Tibial nerve (tissue), 4 donors: Measurements from ENCODE around the gene ING5. TPM values are rescaled to one million over a fixed set of nuclear protein-coding genes. Genes with fewer than 3 reads are reported as not detected.

ENCODE experiments used
- DNase-seq, 2 donors: peaks; one replicate each; pipeline ENCODE4 v3.0.0-alpha.2; 2019; ENCODE audit warnings: low spot score in 2 of 2
- H3K27ac ChIP-seq, 4 donors: fragments of 200-600 bp; sonication (generic) in 3 of 4; one replicate each; pipeline ENCODE4 v1.5.1; 2017 to 2019; ENCODE audit warnings: mild to moderate bottlenecking in 1 of 4
- H3K27me3 ChIP-seq, 2 donors: fragments of 200-600 bp; sonication (generic) in 1 of 2; one replicate each; pipeline versions ENCODE4 v1.5.1 to v1.6.0; 2017 to 2019
- H3K36me3 ChIP-seq, 3 donors: fragments of 200-600 bp; sonication (generic); one replicate each; pipeline ENCODE4 v1.5.1; 2018 to 2019
- H3K4me1 ChIP-seq, 4 donors: fragments of 200-600 bp; sonication (generic) in 3 of 4; one replicate each; pipeline ENCODE4 v1.5.1; 2017 to 2019
- H3K4me3 ChIP-seq, 4 donors: fragments of 200-600 bp; sonication (generic) in 3 of 4; one replicate each; pipeline ENCODE4 v1.5.1; 2017 to 2019; ENCODE audit warnings: mild to moderate bottlenecking in 1 of 4, moderate library complexity in 1 of 4
- H3K9me3 ChIP-seq, 4 donors: fragments of 200-600 bp; sonication (generic) in 3 of 4; one replicate each; pipeline ENCODE4 v1.5.1; 2017 to 2019
- EP300 ChIP-seq, 2 donors: sonication (generic); formaldehyde crosslinking; IDR thresholded peaks; one replicate each; pipeline ENCODE4 v1.6.1; 2017; ENCODE audit warnings: antibody characterized with exemption in 2 of 2, mild to moderate bottlenecking in 1 of 2
- POLR2A ChIP-seq, 2 donors: fragments of 450-650 bp; IDR thresholded peaks; one replicate each; pipeline ENCODE4 v1.6.1; 2017; ENCODE audit warnings: antibody characterized with exemption in 2 of 2, mild to moderate bottlenecking in 2 of 2, moderate library complexity in 2 of 2
- WGBS, 2 donors: methylation state at CpG; one replicate each; pipeline ENCODE4 v1.1.5; 2018; 5-methylcytosine and 5-hydroxymethylcytosine counted together
- total RNA-seq, 4 donors: library from RNA; depleted of rRNA; stranded (reverse); fragments of >200 nt; gene quantifications; one replicate each; pipeline ENCODE4 v1.1.0, GENCODE V29; 2016
- TF ChIP-seq, protein P1 (sequence below), 5 experiments: fragments of 200-600 bp in 3 of 5; fragments of 450-650 bp in 2 of 5; sonication (generic) in 3 of 5; IDR thresholded peaks; one replicate each; pipeline ENCODE4 v1.5.1; 2016 to 2019; ENCODE audit warnings: antibody characterized with exemption in 5 of 5, mild to moderate bottlenecking in 3 of 5, moderate library complexity in 2 of 5

ING5 gene
- total RNA-seq, 4 donors from 2014 or later = 33.4 to 73.3 (median 56.2) TPM

GRCh38 chr2:241775223-241776177 lies 73.7 kb downstream of the ING5 start:
- no peak for DNase-seq
- no peak for TF ChIP-seq EP300 (IDR thresholded peaks at IDR 0.05)
- TF ChIP-seq, protein P1, sequence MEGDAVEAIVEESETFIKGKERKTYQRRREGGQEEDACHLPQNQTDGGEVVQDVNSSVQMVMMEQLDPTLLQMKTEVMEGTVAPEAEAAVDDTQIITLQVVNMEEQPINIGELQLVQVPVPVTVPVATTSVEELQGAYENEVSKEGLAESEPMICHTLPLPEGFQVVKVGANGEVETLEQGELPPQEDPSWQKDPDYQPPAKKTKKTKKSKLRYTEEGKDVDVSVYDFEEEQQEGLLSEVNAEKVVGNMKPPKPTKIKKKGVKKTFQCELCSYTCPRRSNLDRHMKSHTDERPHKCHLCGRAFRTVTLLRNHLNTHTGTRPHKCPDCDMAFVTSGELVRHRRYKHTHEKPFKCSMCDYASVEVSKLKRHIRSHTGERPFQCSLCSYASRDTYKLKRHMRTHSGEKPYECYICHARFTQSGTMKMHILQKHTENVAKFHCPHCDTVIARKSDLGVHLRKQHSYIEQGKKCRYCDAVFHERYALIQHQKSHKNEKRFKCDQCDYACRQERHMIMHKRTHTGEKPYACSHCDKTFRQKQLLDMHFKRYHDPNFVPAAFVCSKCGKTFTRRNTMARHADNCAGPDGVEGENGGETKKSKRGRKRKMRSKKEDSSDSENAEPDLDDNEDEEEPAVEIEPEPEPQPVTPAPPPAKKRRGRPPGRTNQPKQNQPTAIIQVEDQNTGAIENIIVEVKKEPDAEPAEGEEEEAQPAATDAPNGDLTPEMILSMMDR (IDR thresholded peaks at IDR 0.05) = no peak
- TF ChIP-seq POLR2A (IDR thresholded peaks at IDR 0.05) = no peak
- Histone ChIP-seq H3K36me3 (no peaks in the 10 kb centered on the region), H3K27ac (no peak overlapping the region), H3K9me3 (no peaks in the 10 kb centered on the region), H3K4me3 (no peak overlapping the region), H3K4me1 (peaks cover 0 to 17% (median 6%) of the 10 kb centered on the region in 4 donors), H3K27me3 (peaks cover 0 to 51% of the 10 kb centered on the region in 2 donors)
- 78 to 86% methylated on average over 29 to 34 of the region's 34 CpGs for WGBS, 2 donors

GRCh38 chr2:241776336-241777169 lies 74.7 kb downstream of the ING5 start, which contains the start of gene GAL3ST2:
GAL3ST2 (plus strand) TSS chr2:241776822; CDS start chr2:241776956, 134 bp downstream.
- Histone ChIP-seq H3K4me1 (peaks cover 0 to 6% (median 5%) of the 10 kb centered on the region in 4 donors), H3K4me3 (no peak within 1 kb of the TSS), H3K36me3 (no peaks in the 10 kb centered on the region), H3K27ac (no peak within 1 kb of the TSS), H3K9me3 (peaks cover 0 to 7% (median 0%) of the 10 kb centered on the region in 4 donors), H3K27me3 (peaks cover 0 to 46% of the 10 kb centered on the region in 2 donors)
- 75 to 78% methylated on average over 23 to 25 of the region's 27 CpGs for WGBS, 2 donors
- DNase-seq = no peak
- TF ChIP-seq EP300 (IDR thresholded peaks at IDR 0.05) (no peak), POLR2A (IDR thresholded peaks at IDR 0.05) (no peak)
- TF ChIP-seq, protein P1 (IDR thresholded peaks at IDR 0.05) = no peak

DNA sequence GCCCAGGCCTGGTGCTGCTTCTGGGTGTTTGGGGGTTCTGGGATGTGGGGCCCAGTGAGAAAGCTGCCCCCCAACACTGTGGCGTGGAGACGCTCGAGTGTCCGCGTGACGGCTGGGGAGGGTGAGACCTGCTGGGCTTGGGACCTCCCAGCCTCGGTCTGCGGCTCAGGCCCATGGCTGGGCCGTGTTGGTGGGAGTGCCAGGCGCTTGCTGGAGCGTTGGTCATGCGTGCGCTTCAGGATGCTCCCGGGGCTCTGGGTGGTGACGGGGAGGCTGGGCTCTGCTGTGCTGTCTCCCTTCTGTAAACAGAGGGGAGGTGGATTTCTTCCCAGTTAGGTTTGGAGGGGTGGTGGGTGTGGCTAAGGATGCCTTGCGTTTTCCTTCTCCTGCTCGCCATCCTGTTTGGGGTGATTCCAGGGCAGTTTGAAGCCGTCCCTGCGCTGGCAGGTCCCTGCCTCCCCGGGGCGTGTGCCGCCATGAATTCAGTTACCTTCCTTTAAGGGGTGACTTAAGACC lies 75.4 kb downstream of the ING5 start:
- H3K4me3 ChIP-seq = no peak overlapping the region
- no peaks in the 10 kb centered on the region for H3K36me3 ChIP-seq
- H3K9me3 ChIP-seq = peaks cover 0 to 7% (median 0%) of the 10 kb centered on the region in 4 donors
- DNase-seq = peak in 1 of 2 donors; percentile 4
- TF ChIP-seq EP300 (IDR thresholded peaks at IDR 0.05) = no peak
- TF ChIP-seq, protein P1 (IDR thresholded peaks at IDR 0.05) = no peak
- no peak for TF ChIP-seq POLR2A (IDR thresholded peaks at IDR 0.05)
- peaks cover 0 to 43% of the 10 kb centered on the region in 2 donors for H3K27me3 ChIP-seq
- no peak overlapping the region for H3K27ac ChIP-seq
- H3K4me1 ChIP-seq = no peaks in the 10 kb centered on the region
- WGBS, 2 donors = 75 to 86% methylated on average over 12 to 22 of the region's 22 CpGs

DNA sequence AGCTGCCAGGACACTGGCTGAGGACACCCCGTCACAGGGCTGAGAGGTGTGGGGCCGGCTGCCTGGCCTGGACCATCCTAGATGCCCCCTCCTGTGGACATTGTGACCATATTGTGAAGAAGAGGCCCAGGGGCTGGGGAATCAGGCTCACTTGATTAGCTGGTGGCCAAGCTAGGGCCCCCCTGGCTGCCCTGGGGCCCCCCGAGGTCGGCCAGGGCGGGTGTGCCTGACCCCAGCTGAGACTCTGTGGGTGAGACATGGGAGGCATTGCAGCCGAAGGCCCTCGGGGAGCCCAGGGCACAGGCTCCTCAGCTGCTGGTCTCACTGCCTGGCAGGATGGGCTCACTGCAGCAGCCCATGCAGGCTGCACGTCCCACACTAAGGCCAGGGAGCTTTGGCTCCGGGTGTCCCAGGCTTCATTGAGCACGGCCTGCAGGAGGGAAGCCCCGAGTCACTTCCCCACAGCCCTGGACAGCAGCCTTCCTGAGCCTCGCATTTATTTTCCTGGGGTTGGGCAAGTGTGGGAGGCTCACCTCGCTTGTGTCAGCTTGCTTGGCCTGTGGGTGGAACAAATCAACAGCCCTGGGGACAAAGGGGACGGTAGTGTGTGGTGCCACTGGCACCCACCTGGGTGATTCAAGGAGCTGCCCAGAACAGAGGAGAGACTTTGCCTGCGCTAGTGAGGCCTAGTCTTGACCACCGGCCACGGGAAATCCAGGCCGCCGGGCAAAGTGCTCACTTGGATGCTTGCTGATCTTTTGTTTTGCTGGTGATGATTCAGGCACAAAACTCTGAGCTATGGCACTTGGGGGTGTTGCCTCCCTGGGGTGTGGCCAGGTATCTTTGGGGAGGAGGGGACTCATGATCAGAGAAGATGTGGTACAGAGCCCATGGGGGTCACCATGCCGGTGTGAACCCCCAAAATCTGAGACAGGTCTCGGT lies 76.1 kb downstream of the ING5 start:
- Histone ChIP-seq H3K4me1 (no peaks in the 10 kb centered on the region), H3K27ac (no peak overlapping the region), H3K36me3 (no peaks in the 10 kb centered on the region), H3K27me3 (peaks cover 0 to 40% of the 10 kb centered on the region in 2 donors), H3K9me3 (peaks cover 0 to 7% (median 0%) of the 10 kb centered on the region in 4 donors), H3K4me3 (no peak overlapping the region)
- TF ChIP-seq, protein P1 (IDR thresholded peaks at IDR 0.05) = no peak
- TF ChIP-seq POLR2A (IDR thresholded peaks at IDR 0.05) (no peak), EP300 (IDR thresholded peaks at IDR 0.05) (no peak)
- 71 to 92% methylated on average over 11 to 16 of the region's 21 CpGs for WGBS, 2 donors
- peak in 1 of 2 donors; percentile 5 for DNase-seq

Other genes starting within 250 kb of the ING5 start
- 100 to 1,000 TPM; 234 to 301 (median 275) TPM for gene STK25, start 193.5 kb upstream of the ING5 start, total RNA-seq
- 10 to 100 TPM; 49.6 to 81.6 (median 71.4) TPM for gene BOK, start 143.3 kb upstream of the ING5 start, total RNA-seq
- gene THAP4, start 64.9 kb upstream of the ING5 start, total RNA-seq = 10 to 100 TPM; 27.3 to 61.2 (median 42.0) TPM
- 100 to 1,000 TPM in 2 of 4 donors, 10 to 100 TPM in 2; 61.8 to 146 (median 87.2) TPM for gene ATG4B, start 64.3 kb upstream of the ING5 start, total RNA-seq
- gene DTYMK, start 15.2 kb upstream of the ING5 start, total RNA-seq = 10 to 100 TPM; 20.5 to 35.4 (median 21.3) TPM
- 10 to 100 TPM; 24.7 to 58.8 (median 43.9) TPM for gene D2HGDH, start 32.6 kb downstream of the ING5 start, total RNA-seq
- gene GAL3ST2, start 74.8 kb downstream of the ING5 start, total RNA-seq = 1 to 10 TPM in 1 of 4 donors, under 1 TPM in 2, not detected in 1; 0.21 to 3.9 (median 0.30) TPM
- gene NEU4, start 107.2 kb downstream of the ING5 start, total RNA-seq = 1 to 10 TPM in 2 of 4 donors, not detected in 2; 1.1 to 1.6 TPM
- under 1 TPM in 3 of 4 donors, not detected in 1; 0.22 to 0.60 (median 0.42) TPM for gene PDCD1, start 156.9 kb downstream of the ING5 start, total RNA-seq
- gene RTP5, start 167.7 kb downstream of the ING5 start, total RNA-seq = not detected